ENCODE data around the gene CNTN4. TPM values are rescaled to one million over a fixed set of nuclear protein-coding genes. Genes with fewer than 3 reads are reported as not detected.

Gene CNTN4
- total and polyA plus RNA-seq, 2 donors (not counting 3 experiments of a cell fraction or from before 2014, with no cell fraction given) = not detected

GRCh38 chr3:3037156-3037555, 938.5 kb downstream of the CNTN4 start:
- Histone ChIP-seq H3K27ac (ENCODE audit: insufficient read depth, low read depth, low read length) (no peak overlapping the region), H3K4me1 (ENCODE audit: control insufficient read depth, extremely low read depth, insufficient read depth, low read length) (no peaks in the 10 kb centered on the region), H3K4me3 (replicated peaks in 1 of 3; ENCODE audit: insufficient read depth in 1 of 3, low read depth in 1 of 3, low read length in 3 of 3) (no peak overlapping the region), H2AFZ (ENCODE audit: low read depth, low read length) (no peak overlapping the region), H3K9ac (replicated peaks; ENCODE audit: extremely low read depth, insufficient read depth, low read length) (no peak overlapping the region), H3K9me1 (replicated peaks; ENCODE audit: control insufficient read depth, extremely low read depth, insufficient read depth, low read length) (no peaks in the 10 kb centered on the region), H3K9me3 (replicated peaks; ENCODE audit: control insufficient read depth, insufficient read depth, low read length) (no peaks in the 10 kb centered on the region), H3K27me3 (ENCODE audit: control insufficient read depth in 2 of 2, insufficient read depth in 2 of 2, low read length in 2 of 2) (no peaks in the 10 kb centered on the region), H3K36me3 (ENCODE audit: control insufficient read depth in 2 of 2, extremely low read depth in 1 of 2, insufficient read depth in 2 of 2, low read length in 2 of 2) (no peaks in the 10 kb centered on the region), H3K4me2 (ENCODE audit: insufficient read depth, low read length) (no peak overlapping the region), H4K20me1 (replicated peaks; ENCODE audit: control insufficient read depth, extremely low read depth, insufficient read depth, low read length) (no peaks in the 10 kb centered on the region), H3K79me2 (ENCODE audit: control insufficient read depth, insufficient read depth, low read length) (no peaks in the 10 kb centered on the region)
- FAIRE-seq (no peak), DNase-seq (ENCODE audit: low read depth, low spot score) (no peak)
- CTCF ChIA-PET = no interaction called here
- dilution Hi-C loops (cut with MboI; ENCODE audit: extremely low pct_ligation_motif_present, low sequenced_read_pairs) = no loop called here
- TF ChIP-seq GATA2 (IDR thresholded peaks at IDR 0.05; ENCODE audit: insufficient read depth, insufficient read length, low read depth, low read length) (no peak), FOS (IDR thresholded peaks at IDR 0.05; ENCODE audit: borderline replicate concordance, insufficient read depth, low read length) (no peak), JUN (IDR thresholded peaks at IDR 0.05; ENCODE audit: borderline replicate concordance, insufficient read depth, insufficient read length, low read depth) (no peak), MYC (IDR thresholded peaks at IDR 0.05; ENCODE audit: low read depth, low read length) (no peak)
- POLR2A ChIA-PET = no interaction called here
- BruUV-seq (replicated peaks) = no TSS peak
- intact Hi-C loops (cut with micrococcal nuclease) = loop anchor here (5.0 kb wide), 1 partner anchor 1595 kb away; no protein-coding TSS in a partner anchor

- H3K4me2 ChIP-seq (ENCODE audit: insufficient read depth, low read length) = no peak overlapping the region
- no peak for FAIRE-seq
- TF ChIP-seq FOS (IDR thresholded peaks at IDR 0.05; ENCODE audit: borderline replicate concordance, insufficient read depth, low read length) = no peak
- TF ChIP-seq POLR2A (IDR thresholded peaks at IDR 0.05; ENCODE audit: low read depth, low read length) = no peak
- TF ChIP-seq GATA2 (IDR thresholded peaks at IDR 0.05; ENCODE audit: insufficient read depth, insufficient read length, low read depth, low read length) = no peak
- TF ChIP-seq JUN (IDR thresholded peaks at IDR 0.05; ENCODE audit: borderline replicate concordance, insufficient read depth, insufficient read length, low read depth) = no peak
- no peak for TF ChIP-seq EZH2 (IDR thresholded peaks at IDR 0.05; ENCODE audit: borderline replicate concordance, low read depth, low read length, severe bottlenecking)
- no peak for TF ChIP-seq POLR2AphosphoS5 (IDR thresholded peaks at IDR 0.05; ENCODE audit: insufficient read depth, low read depth, low read length)
- no peak for TF ChIP-seq MYC (IDR thresholded peaks at IDR 0.05; ENCODE audit: low read depth, low read length)
- no peak for TF ChIP-seq CTCF (IDR thresholded peaks at IDR 0.05; ENCODE audit: extremely low read depth in 1 of 2, insufficient read depth in 1 of 2, low read depth in 1 of 2, low read length in 2 of 2)
- TF ChIP-seq MAX (IDR thresholded peaks at IDR 0.05; ENCODE audit: insufficient read depth, insufficient read length) = no peak
- H3K4me3 ChIP-seq (replicated peaks in 1 of 3; ENCODE audit: insufficient read depth in 1 of 3, low read depth in 1 of 3, low read length in 3 of 3) = no peak overlapping the region
- dilution Hi-C loops (cut with MboI; ENCODE audit: extremely low pct_ligation_motif_present, low sequenced_read_pairs) (no loop called here), intact Hi-C loops (cut with micrococcal nuclease) (loop anchor here (5.0 kb wide), 1 partner anchor 1594 kb away; no protein-coding TSS in a partner anchor)
- ChIA-PET CTCF (no interaction called here), POLR2A (no interaction called here)
- H3K79me2 ChIP-seq (ENCODE audit: control insufficient read depth, insufficient read depth, low read length) = no peaks in the 10 kb centered on the region
- H2AFZ ChIP-seq (ENCODE audit: low read depth, low read length) = no peak overlapping the region
- H3K9ac ChIP-seq (replicated peaks; ENCODE audit: extremely low read depth, insufficient read depth, low read length) = no peak overlapping the region
- no peak for DNase-seq (ENCODE audit: low read depth, low spot score)
- no peaks in the 10 kb centered on the region for H3K9me1 ChIP-seq (replicated peaks; ENCODE audit: control insufficient read depth, extremely low read depth, insufficient read depth, low read length)
- H3K27me3 ChIP-seq (ENCODE audit: control insufficient read depth in 2 of 2, insufficient read depth in 2 of 2, low read length in 2 of 2) = no peaks in the 10 kb centered on the region
- no peaks in the 10 kb centered on the region for H4K20me1 ChIP-seq (replicated peaks; ENCODE audit: control insufficient read depth, extremely low read depth, insufficient read depth, low read length)
- H3K27ac ChIP-seq (ENCODE audit: insufficient read depth, low read depth, low read length) = no peak overlapping the region
- no peaks in the 10 kb centered on the region for H3K9me3 ChIP-seq (replicated peaks; ENCODE audit: control insufficient read depth, insufficient read depth, low read length)
- no peaks in the 10 kb centered on the region for H3K36me3 ChIP-seq (ENCODE audit: control insufficient read depth in 2 of 2, extremely low read depth in 1 of 2, insufficient read depth in 2 of 2, low read length in 2 of 2)
- no peaks in the 10 kb centered on the region for H3K4me1 ChIP-seq (ENCODE audit: control insufficient read depth, extremely low read depth, insufficient read depth, low read length)
- BruUV-seq (replicated peaks) = no TSS peak
Measured at GRCh38 chr3:3038201-3038991, 939.7 kb downstream of the CNTN4 start.

Measured in endothelial cell of umbilical vein (primary cell).